HCT116 (cell line): Measurements from ENCODE around the gene OPCML. TPM values are rescaled to one million over a fixed set of nuclear protein-coding genes. Genes with fewer than 3 reads are reported as not detected.

ENCODE experiments used
- ATAC-seq: fragments of 200-7000 bp; cut with Tn5 transposase; 2 replicates; pipeline ENCODE4 v1.9.1; 2020; ENCODE audit warnings: mild to moderate bottlenecking, moderate library complexity
- BruUV-seq: library from RNA; stranded (reverse); fragments of 400-500 nt; replicated peaks from 2 replicates; lab custom pipeline; 2021; lab: Mats Ljungman, UMichigan
- CTCF ChIA-PET: fragments of 300-600 bp; sonication (Branson Sonifier 250); formaldehyde crosslinking; loops from one replicate; lab custom pipeline; 2021; ENCODE audit warnings: antibody characterized with exemption; lab: Charles Lee
- POLR2A ChIA-PET: fragments of 300-600, 350-600 bp; sonication (Branson Sonifier 250); formaldehyde crosslinking; loops from one replicate; lab custom pipeline; 2021; ENCODE audit warnings: antibody characterized with exemption; lab: Charles Lee
- RAD21 ChIA-PET, 2 experiments: fragments of 300-600 bp; sonication (Branson Sonifier 250); formaldehyde crosslinking; loops; one replicate each; lab custom pipeline; 2023; ENCODE audit warnings: low total read pairs in 2 of 2; ENCODE audit not compliant: uncharacterized antibody in 2 of 2, unreplicated experiment in 2 of 2, low non-redundant PET in 1 of 2; lab: Charles Lee
- DNase-seq: peaks from one replicate; pipeline ENCODE4 v3.0.0-alpha.2; 2010; ENCODE audit warnings: low read depth, low spot score
- H2AFZ ChIP-seq: fragments of 200-600 bp; shearing (Covaris generic), sonication (generic); 2 replicates; pipeline ENCODE4 v1.6.1; 2017; ENCODE audit warnings: low read depth, mixed run types, mixed read lengths, antibody characterized with exemption, low read length; ENCODE audit not compliant: poor library complexity, severe bottlenecking
- H3K27ac ChIP-seq: 2 replicates; pipeline ENCODE4 v1.5.1; 2012; ENCODE audit warnings: low read depth, low read length
- H3K27me3 ChIP-seq: fragments of 200-600 bp; sonication (generic); 2 replicates; pipeline ENCODE4 v1.6.1; 2016; ENCODE audit warnings: mixed run types, low read length, mixed read lengths; ENCODE audit not compliant: insufficient read depth
- H3K36me3 ChIP-seq, 2 experiments: fragments of 200-500 bp in 1 of 2; fragments of 200-600 bp in 1 of 2; sonication (Bioruptor generic) in 1 of 2; sonication (generic) in 1 of 2; 2 replicates each; pipeline versions ENCODE4 v1.5.1 to v1.6.1; 2014 to 2016; ENCODE audit warnings: low read length in 2 of 2, inconsistent platforms in 1 of 2, mixed read lengths in 1 of 2, mixed run types in 1 of 2; ENCODE audit not compliant: insufficient read depth in 2 of 2, control insufficient read depth in 1 of 2
- H3K4me1 ChIP-seq, 2 experiments: fragments of 200-600 bp in 1 of 2; sonication (generic) in 1 of 2; 2 replicates each; pipeline versions ENCODE4 v1.5.1 to v1.6.1; 2012 to 2017; ENCODE audit warnings: low read length in 2 of 2, inconsistent platforms in 1 of 2, mild to moderate bottlenecking in 1 of 2, mixed read lengths in 1 of 2, mixed run types in 1 of 2, moderate library complexity in 1 of 2; ENCODE audit not compliant: insufficient read depth in 2 of 2, control insufficient read depth in 1 of 2
- H3K4me2 ChIP-seq: fragments of 200-600 bp; sonication (generic); 2 replicates; pipeline ENCODE4 v1.6.1; 2017; ENCODE audit warnings: mixed run types, low read length, mixed read lengths
- H3K4me3 ChIP-seq, 2 experiments: fragments of 200-600 bp in 1 of 2; sonication (generic) in 1 of 2; replicated peaks in 1 of 2; 2 replicates each; pipeline ENCODE4 v1.5.1; 2011 to 2016; ENCODE audit warnings: low read length in 2 of 2, control low read depth in 1 of 2, low read depth in 1 of 2, mild to moderate bottlenecking in 1 of 2, mixed read lengths in 1 of 2, mixed run types in 1 of 2
- H3K79me2 ChIP-seq: fragments of 200-600 bp; sonication (generic); 2 replicates; pipeline ENCODE4 v1.6.1; 2017; ENCODE audit warnings: mild to moderate bottlenecking, mixed run types, low read length, moderate library complexity, mixed read lengths; ENCODE audit not compliant: insufficient read depth
- H3K9ac ChIP-seq: fragments of 200-600 bp; sonication (generic); 2 replicates; pipeline ENCODE4 v1.6.1; 2016; ENCODE audit warnings: low read length, mixed read lengths
- H3K9me2 ChIP-seq: fragments of 200-600 bp; sonication (generic), shearing (Covaris generic); 2 replicates; pipeline ENCODE4 v1.6.1; 2017; ENCODE audit warnings: mixed run types, mild to moderate bottlenecking, moderate library complexity; ENCODE audit not compliant: insufficient read depth
- H3K9me3 ChIP-seq, 2 experiments: fragments of 200-500 bp in 1 of 2; fragments of 200-600 bp in 1 of 2; sonication (Bioruptor generic) in 1 of 2; sonication (generic) in 1 of 2; 2 replicates each; pipeline ENCODE4 v1.6.1; 2014 to 2017; ENCODE audit warnings: low read length in 2 of 2, mixed read lengths in 2 of 2, inconsistent platforms in 1 of 2, low read depth in 1 of 2, mild to moderate bottlenecking in 1 of 2, mixed run types in 1 of 2, moderate library complexity in 1 of 2; ENCODE audit not compliant: control insufficient read depth in 1 of 2, insufficient read depth in 1 of 2
- H4K20me1 ChIP-seq: fragments of 200-600 bp; sonication (generic), shearing (Covaris generic); 2 replicates; pipeline ENCODE4 v1.6.1; 2017; ENCODE audit warnings: mixed run types, mild to moderate bottlenecking, moderate library complexity; ENCODE audit not compliant: insufficient read depth
- EZH2 ChIP-seq: fragments of 200-600 bp; sonication (generic); IDR thresholded peaks from 2 replicates; pipeline ENCODE4 v1.6.1; 2017; ENCODE audit warnings: antibody characterized with exemption, mixed run types
- EZH2phosphoT487 ChIP-seq: fragments of 200-600 bp; IDR thresholded peaks from 2 replicates; pipeline ENCODE4 v1.6.1; 2018; ENCODE audit warnings: antibody characterized with exemption, borderline replicate concordance
- POLR2AphosphoS5 ChIP-seq: IDR thresholded peaks from 2 replicates; pipeline ENCODE4 v1.6.1; 2011; ENCODE audit warnings: mild to moderate bottlenecking, low read depth, low read length, moderate library complexity
- RAD21 ChIP-seq: IDR thresholded peaks from 2 replicates; pipeline ENCODE4 v1.6.1; 2012; ENCODE audit warnings: low read depth, mild to moderate bottlenecking
- REST ChIP-seq: IDR thresholded peaks from 2 replicates; pipeline ENCODE4 v1.6.1; 2012; ENCODE audit warnings: low read depth
- SIN3A ChIP-seq: IDR thresholded peaks from 2 replicates; pipeline ENCODE4 v1.6.1; 2012; ENCODE audit warnings: low read depth
- SP1 ChIP-seq: IDR thresholded peaks from 2 replicates; pipeline ENCODE4 v1.6.1; 2012; ENCODE audit warnings: low read depth
- SRF ChIP-seq: IDR thresholded peaks from 2 replicates; pipeline ENCODE4 v1.6.1; 2012; ENCODE audit warnings: low read depth
- YY1 ChIP-seq: IDR thresholded peaks from 2 replicates; pipeline ENCODE4 v1.6.1; 2011; ENCODE audit warnings: low read length, low read depth, moderate library complexity, mild to moderate bottlenecking; ENCODE audit not compliant: insufficient replicate concordance; ENCODE audit errors: extremely low read depth
- ZFX ChIP-seq: fragments of 450-650 bp; IDR thresholded peaks from 2 replicates; pipeline ENCODE4 v1.6.1; 2017
- intact Hi-C: fragments of 100-400 bp; cut with micrococcal nuclease; formaldehyde crosslinking; loops from 2 replicates; pipeline ENCODE4 v1.10.0; 2022
- total RNA-seq: library from RNA; stranded (reverse); gene quantifications from one replicate; pipeline ENCODE4 v1.2.1, GENCODE V29; 2021; ENCODE audit not compliant: unreplicated experiment
- TF ChIP-seq, protein P1 (sequence below): IDR thresholded peaks from 2 replicates; pipeline ENCODE4 v1.6.1; 2012
- TF ChIP-seq, protein P2 (sequence below), 3 experiments: fragments of 200-600 bp in 1 of 3; sonication (generic) in 1 of 3; IDR thresholded peaks in 2 of 3; conservative IDR thresholded peaks in 1 of 3; 2 replicates each; pipeline ENCODE4 v1.5.1; 2012 to 2017; ENCODE audit warnings: low read depth in 2 of 3, low read length in 2 of 3, antibody characterized with exemption in 1 of 3, borderline replicate concordance in 1 of 3, control low read depth in 1 of 3, mild to moderate bottlenecking in 1 of 3, mixed read lengths in 1 of 3, mixed run types in 1 of 3, moderate library complexity in 1 of 3; ENCODE audit not compliant: insufficient read depth in 1 of 3

The OPCML gene
- total RNA-seq, 1 experiment from 2014 or later = not detected

GRCh38 chr11:132872211-132872610, 660.1 kb downstream of the OPCML start:
- no peaks in the 10 kb centered on the region for H4K20me1 ChIP-seq
- H3K9me3 ChIP-seq = peaks cover 11 to 33% of the 10 kb centered on the region in 2 experiments; a peak in 2 of 4 replicates
- H3K79me2 ChIP-seq = no peaks in the 10 kb centered on the region
- H2AFZ ChIP-seq = no peak overlapping the region
- H3K27ac ChIP-seq = no peak overlapping the region
- intact Hi-C loops = no loop called here
- RAD21 ChIA-PET = no interaction called here
- no TSS peak for BruUV-seq
- H3K4me3 ChIP-seq = no peak overlapping the region
- H3K36me3 ChIP-seq = no peaks in the 10 kb centered on the region
- DNase-seq = no peak
- no peak for ATAC-seq
- no peaks in the 10 kb centered on the region for H3K4me1 ChIP-seq
- H3K4me2 ChIP-seq = no peak overlapping the region
- no peaks in the 10 kb centered on the region for H3K27me3 ChIP-seq
- TF ChIP-seq RAD21 (no peak), EZH2 (no peak), YY1 (no peak), REST (no peak), ZFX (no peak), SP1 (no peak), SIN3A (no peak), SRF (no peak), POLR2AphosphoS5 (no peak), EZH2phosphoT487 (no peak)
- TF ChIP-seq, protein P1, sequence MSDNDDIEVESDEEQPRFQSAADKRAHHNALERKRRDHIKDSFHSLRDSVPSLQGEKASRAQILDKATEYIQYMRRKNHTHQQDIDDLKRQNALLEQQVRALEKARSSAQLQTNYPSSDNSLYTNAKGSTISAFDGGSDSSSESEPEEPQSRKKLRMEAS = no peak
- TF ChIP-seq, protein P2, sequence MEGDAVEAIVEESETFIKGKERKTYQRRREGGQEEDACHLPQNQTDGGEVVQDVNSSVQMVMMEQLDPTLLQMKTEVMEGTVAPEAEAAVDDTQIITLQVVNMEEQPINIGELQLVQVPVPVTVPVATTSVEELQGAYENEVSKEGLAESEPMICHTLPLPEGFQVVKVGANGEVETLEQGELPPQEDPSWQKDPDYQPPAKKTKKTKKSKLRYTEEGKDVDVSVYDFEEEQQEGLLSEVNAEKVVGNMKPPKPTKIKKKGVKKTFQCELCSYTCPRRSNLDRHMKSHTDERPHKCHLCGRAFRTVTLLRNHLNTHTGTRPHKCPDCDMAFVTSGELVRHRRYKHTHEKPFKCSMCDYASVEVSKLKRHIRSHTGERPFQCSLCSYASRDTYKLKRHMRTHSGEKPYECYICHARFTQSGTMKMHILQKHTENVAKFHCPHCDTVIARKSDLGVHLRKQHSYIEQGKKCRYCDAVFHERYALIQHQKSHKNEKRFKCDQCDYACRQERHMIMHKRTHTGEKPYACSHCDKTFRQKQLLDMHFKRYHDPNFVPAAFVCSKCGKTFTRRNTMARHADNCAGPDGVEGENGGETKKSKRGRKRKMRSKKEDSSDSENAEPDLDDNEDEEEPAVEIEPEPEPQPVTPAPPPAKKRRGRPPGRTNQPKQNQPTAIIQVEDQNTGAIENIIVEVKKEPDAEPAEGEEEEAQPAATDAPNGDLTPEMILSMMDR (IDR thresholded peaks at IDR 0.05 in 2 of 3, conservative IDR thresholded peaks at IDR 0.05 in 1 of 3; ENCODE audit: borderline replicate concordance in 1 of 3, insufficient read depth in 1 of 3, low read depth in 2 of 3, low read length in 2 of 3) = no peak
- POLR2A ChIA-PET = no interaction called here
- H3K9ac ChIP-seq = no peak overlapping the region
- H3K9me2 ChIP-seq = no peaks in the 10 kb centered on the region
- CTCF ChIA-PET = no interaction called here
